A549 (cell line): Measurements from ENCODE around the gene PAFAH2. TPM values are rescaled to one million over a fixed set of nuclear protein-coding genes. Genes with fewer than 3 reads are reported as not detected.

Source experiments
- ATAC-seq, 2 experiments: fragments of 200-7000 bp in 1 of 2; fragments of >200 bp in 1 of 2; cut with Nextera tagmentation in 1 of 2; cut with Tn5 transposase in 1 of 2; 3 replicates each; pipeline versions ENCODE4 v1.8.0 to v1.9.1; 2018 to 2020; ENCODE audit warnings: mild to moderate bottlenecking in 1 of 2, moderate library complexity in 1 of 2
- CTCF ChIA-PET: fragments of 300-600 bp; sonication (Branson Sonifier 250); formaldehyde crosslinking; extraction: SDS; loops from one replicate; lab custom pipeline; 2021; ENCODE audit warnings: antibody characterized with exemption, inconsistent platforms; lab: Yijun Ruan, JAX
- POLR2A ChIA-PET: fragments of 350-600 bp; formaldehyde crosslinking; extraction: SDS; loops from one replicate; lab custom pipeline; 2021; ENCODE audit warnings: antibody characterized with exemption, inconsistent platforms; lab: Yijun Ruan, JAX
- DNase-seq, 2 experiments: peaks; one replicate each; pipeline versions ENCODE4 v3.0.0 to v3.0.0-alpha.2; 2011 to 2016; ENCODE audit warnings: low read depth in 1 of 2, low spot score in 1 of 2
- FAIRE-seq: peaks from 2 replicates; lab custom pipeline; 2011; peaks lifted over from hg19 to GRCh38; lab: Jason Lieb, UNC
- H3K27ac ChIP-seq, 2 experiments: fragments of >200 bp; sonication (Bioruptor Twin); formaldehyde crosslinking; 3 replicates each; pipeline ENCODE4 v1.5.1; 2016 to 2017
- H3K4me1 ChIP-seq: fragments of >200 bp; sonication (Bioruptor Twin); formaldehyde crosslinking; 3 replicates; pipeline ENCODE4 v1.6.1; 2016
- H3K4me2 ChIP-seq: fragments of >200 bp; sonication (Bioruptor Twin); formaldehyde crosslinking; 3 replicates; pipeline ENCODE4 v1.6.1; 2016
- H3K4me3 ChIP-seq: fragments of >200 bp; sonication (Bioruptor Twin); formaldehyde crosslinking; 3 replicates; pipeline ENCODE4 v1.5.1; 2016
- H3K9me3 ChIP-seq: fragments of >200 bp; sonication (Bioruptor Twin); formaldehyde crosslinking; 3 replicates; pipeline ENCODE4 v1.6.1; 2016
- BHLHE40 ChIP-seq: IDR thresholded peaks from 2 replicates; pipeline ENCODE4 v1.6.1; 2012; ENCODE audit warnings: low read depth, low read length, inconsistent platforms
- EP300 ChIP-seq, 2 experiments: fragments of >200 bp; sonication (Bioruptor Twin); formaldehyde crosslinking; IDR thresholded peaks; 2 replicates in 1 of 2; 3 replicates in 1 of 2; pipeline ENCODE4 v1.6.1; 2016 to 2017
- ESRRA ChIP-seq: fragments of 150-350 bp; IDR thresholded peaks from 2 replicates; pipeline ENCODE4 v1.6.1; 2014; ENCODE audit warnings: mild to moderate bottlenecking, low read length, borderline replicate concordance
- FOSB ChIP-seq: fragments of 250-450 bp; sonication (Bioruptor Pico); IDR thresholded peaks from 2 replicates; pipeline ENCODE4 v1.5.0; 2020; ENCODE audit warnings: mild to moderate bottlenecking, moderate library complexity
- HDAC2 ChIP-seq: fragments of 200-600 bp; sonication (generic); IDR thresholded peaks from 2 replicates; pipeline ENCODE4 v1.6.1; 2016
- HOXB13 ChIP-seq: fragments of 250-450 bp; sonication (Bioruptor Pico); IDR thresholded peaks from 2 replicates; pipeline ENCODE4 v1.5.0; 2020; ENCODE audit warnings: low read depth, mild to moderate bottlenecking, moderate library complexity
- HOXB5 ChIP-seq: fragments of 250-450 bp; sonication (Bioruptor Pico); IDR thresholded peaks from 2 replicates; pipeline ENCODE4 v1.5.0; 2020; ENCODE audit warnings: mild to moderate bottlenecking, moderate library complexity
- JUN ChIP-seq, 2 experiments: fragments of >200 bp; sonication (Bioruptor Twin); formaldehyde crosslinking; IDR thresholded peaks; 2 replicates in 1 of 2; 3 replicates in 1 of 2; pipeline ENCODE4 v1.6.1; 2016 to 2017
- KDM5A ChIP-seq: fragments of 200-600 bp; sonication (generic); IDR thresholded peaks from 2 replicates; pipeline ENCODE4 v1.6.1; 2016; ENCODE audit warnings: antibody characterized with exemption, mild to moderate bottlenecking
- MAFK ChIP-seq: fragments of 450-650 bp; IDR thresholded peaks from 2 replicates; pipeline ENCODE4 v1.6.1; 2014; ENCODE audit not compliant: partially characterized antibody
- MAZ ChIP-seq: fragments of 150-350 bp; IDR thresholded peaks from 2 replicates; pipeline ENCODE4 v1.6.1; 2014; ENCODE audit warnings: antibody characterized with exemption, low read depth, low read length, borderline replicate concordance
- MYC ChIP-seq: IDR thresholded peaks from 2 replicates; pipeline ENCODE4 v1.6.1; 2012; ENCODE audit warnings: mild to moderate bottlenecking, inconsistent platforms, low read length, improper control_type of control experiment, borderline replicate concordance
- POLR2AphosphoS2 ChIP-seq: conservative IDR thresholded peaks from 2 replicates; pipeline ENCODE4 v1.6.1; 2012; ENCODE audit warnings: low read length, improper control_type of control experiment, inconsistent platforms
- RAD21 ChIP-seq, 2 experiments: fragments of >200 bp in 1 of 2; sonication (Bioruptor Twin) in 1 of 2; formaldehyde crosslinking in 1 of 2; IDR thresholded peaks in 1 of 2; conservative IDR thresholded peaks in 1 of 2; 2 replicates in 1 of 2; 3 replicates in 1 of 2; pipeline ENCODE4 v1.6.1; 2012 to 2018; ENCODE audit warnings: inconsistent platforms in 1 of 2
- RNF2 ChIP-seq: fragments of 200-600 bp; sonication (generic); IDR thresholded peaks from 2 replicates; pipeline ENCODE4 v1.6.1; 2016; ENCODE audit warnings: low read depth, mild to moderate bottlenecking, antibody characterized with exemption, moderate library complexity, borderline replicate concordance
- ZC3H11A ChIP-seq: fragments of 450-650 bp; IDR thresholded peaks from 2 replicates; pipeline ENCODE4 v1.6.1; 2014; ENCODE audit warnings: antibody characterized with exemption, mild to moderate bottlenecking
- ZFP36 ChIP-seq: fragments of 450-650 bp; IDR thresholded peaks from 2 replicates; pipeline ENCODE4 v1.6.1; 2014; ENCODE audit warnings: borderline replicate concordance; ENCODE audit not compliant: partially characterized antibody
- WGBS: methylation state at CpG from one replicate; pipeline ENCODE4 v1.1.6; 2017; ENCODE audit errors: missing lambda C conversion rate; 5-methylcytosine and 5-hydroxymethylcytosine counted together
- polyA plus RNA-seq, 4 experiments: library from polyadenylated mRNA; depleted of rRNA in 3 of 4; stranded (reverse); fragments of >200 nt; fragmentation: RNase III in 1 of 4; extraction: RNeasy Plus Mini Kit Qiagen cat#74134 plus additional on column Dnase treatment in 1 of 4; gene quantifications; 2 replicates in 3 of 4; 3 replicates in 1 of 4; pipeline ENCODE4 v1.2.3, GENCODE V29; 2011 to 2017
- TF ChIP-seq, protein P1 (sequence below): fragments of >200 bp; sonication (Bioruptor Twin); formaldehyde crosslinking; IDR thresholded peaks from 2 replicates; pipeline ENCODE4 v1.6.1; 2016
- TF ChIP-seq, protein P2 (sequence below): fragments of 450-650 bp; IDR thresholded peaks from 2 replicates; pipeline ENCODE4 v1.6.1; 2014; ENCODE audit warnings: antibody characterized with exemption
- TF ChIP-seq, protein P3 (sequence below): IDR thresholded peaks from 2 replicates; pipeline ENCODE4 v1.6.1; 2012
- TF ChIP-seq, protein P4 (sequence below): fragments of 200-600 bp; sonication (generic); IDR thresholded peaks from 2 replicates; pipeline ENCODE4 v1.6.1; 2016; ENCODE audit warnings: antibody characterized with exemption, mild to moderate bottlenecking, moderate library complexity
- TF ChIP-seq, protein P5 (sequence below): IDR thresholded peaks from 2 replicates; pipeline ENCODE4 v1.6.1; 2012

The PAFAH2 gene
- polyA plus RNA-seq, 2 of the 4 experiments (the other 2 are of a cell fraction), result 6.3 to 13.7 TPM

DNA sequence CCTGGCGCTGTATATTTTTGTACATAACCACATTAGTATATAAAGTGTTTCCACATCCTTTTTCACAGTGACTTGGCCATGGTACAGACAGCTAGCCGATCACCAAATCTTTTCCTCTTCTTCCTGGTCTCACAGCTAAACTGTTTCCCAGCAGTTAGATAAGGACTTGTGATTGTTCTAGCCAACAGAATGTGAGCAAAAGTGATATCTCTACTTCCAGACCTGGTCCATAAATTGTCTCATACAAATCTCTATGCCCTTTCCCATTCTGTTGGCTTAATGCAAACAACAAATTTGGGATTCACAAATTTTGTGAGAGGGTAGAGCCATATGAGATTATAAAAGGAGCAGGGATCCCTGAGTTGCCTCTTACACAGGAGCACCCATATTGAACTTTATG, 19.5 kb downstream of the PAFAH2 start:
- ChIA-PET CTCF (interaction anchor here (0.7 to 3.3 kb wide), 2 partner anchors 9 to 104 kb away, joined by 4 to 8 read pairs; no protein-coding TSS in a partner anchor), POLR2A (no interaction called here)
- no peak overlapping the region for H3K4me2 ChIP-seq
- H3K9me3 ChIP-seq, result no peaks in the 10 kb centered on the region
- H3K4me3 ChIP-seq, result no peak overlapping the region
- ATAC-seq (no peak), DNase-seq (no peak), FAIRE-seq (no peak)
- WGBS, result 93% methylated on average over 2 of the region's 2 CpGs
- H3K27ac ChIP-seq, result no peak overlapping the region
- TF ChIP-seq KDM5A (no peak), POLR2AphosphoS2 (no peak), MAFK (no peak), ZC3H11A (no peak), BHLHE40 (no peak), FOSB (CRISPR knock-in tag) (no peak), HDAC2 (no peak), RAD21 (conservative IDR thresholded peaks at IDR 0.05 in 1 of 2, IDR thresholded peaks at IDR 0.05 in 1 of 2) (no peak)
- TF ChIP-seq, protein P1, sequence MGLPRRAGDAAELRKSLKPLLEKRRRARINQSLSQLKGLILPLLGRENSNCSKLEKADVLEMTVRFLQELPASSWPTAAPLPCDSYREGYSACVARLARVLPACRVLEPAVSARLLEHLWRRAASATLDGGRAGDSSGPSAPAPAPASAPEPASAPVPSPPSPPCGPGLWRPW, result no peak
- TF ChIP-seq, protein P2, sequence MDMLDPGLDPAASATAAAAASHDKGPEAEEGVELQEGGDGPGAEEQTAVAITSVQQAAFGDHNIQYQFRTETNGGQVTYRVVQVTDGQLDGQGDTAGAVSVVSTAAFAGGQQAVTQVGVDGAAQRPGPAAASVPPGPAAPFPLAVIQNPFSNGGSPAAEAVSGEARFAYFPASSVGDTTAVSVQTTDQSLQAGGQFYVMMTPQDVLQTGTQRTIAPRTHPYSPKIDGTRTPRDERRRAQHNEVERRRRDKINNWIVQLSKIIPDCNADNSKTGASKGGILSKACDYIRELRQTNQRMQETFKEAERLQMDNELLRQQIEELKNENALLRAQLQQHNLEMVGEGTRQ, result no peak
- TF ChIP-seq, protein P3, sequence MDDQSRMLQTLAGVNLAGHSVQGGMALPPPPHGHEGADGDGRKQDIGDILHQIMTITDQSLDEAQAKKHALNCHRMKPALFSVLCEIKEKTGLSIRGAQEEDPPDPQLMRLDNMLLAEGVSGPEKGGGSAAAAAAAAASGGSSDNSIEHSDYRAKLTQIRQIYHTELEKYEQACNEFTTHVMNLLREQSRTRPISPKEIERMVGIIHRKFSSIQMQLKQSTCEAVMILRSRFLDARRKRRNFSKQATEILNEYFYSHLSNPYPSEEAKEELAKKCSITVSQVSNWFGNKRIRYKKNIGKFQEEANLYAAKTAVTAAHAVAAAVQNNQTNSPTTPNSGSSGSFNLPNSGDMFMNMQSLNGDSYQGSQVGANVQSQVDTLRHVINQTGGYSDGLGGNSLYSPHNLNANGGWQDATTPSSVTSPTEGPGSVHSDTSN, result no peak
- TF ChIP-seq, all 56 proteins: peak for 0
- no peaks in the 10 kb centered on the region for H3K4me1 ChIP-seq

DNA sequence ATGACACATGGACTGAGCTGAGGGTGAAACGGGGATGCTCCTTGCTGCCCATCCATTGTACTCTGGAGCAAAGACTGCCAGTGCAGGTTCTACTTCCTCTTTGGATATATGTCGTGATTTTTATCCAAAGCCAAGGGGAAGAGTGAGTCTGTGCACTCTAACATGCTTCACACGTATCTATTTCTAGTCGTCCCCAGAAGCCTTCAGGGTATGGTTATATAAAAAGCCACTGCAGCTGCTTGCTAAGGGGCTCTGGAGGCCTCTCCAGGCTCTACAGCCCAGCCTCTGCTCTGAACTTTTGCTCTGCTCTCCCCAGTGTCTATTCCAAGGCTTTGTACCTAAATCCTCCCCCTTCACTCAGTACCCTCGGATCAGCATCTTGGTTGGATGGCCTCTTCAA, 20.1 kb downstream of the PAFAH2 start:
- no peak for DNase-seq
- FAIRE-seq, result no peak
- WGBS, result 94% methylated on average over 5 of the region's 5 CpGs
- Histone ChIP-seq H3K27ac (no peak overlapping the region), H3K4me3 (no peak overlapping the region), H3K4me1 (no peaks in the 10 kb centered on the region), H3K4me2 (no peak overlapping the region), H3K9me3 (no peaks in the 10 kb centered on the region)
- POLR2A ChIA-PET, result no interaction called here
- ATAC-seq, result no peak
- TF ChIP-seq ESRRA (no peak), JUN (IDR thresholded peaks at IDR 0.05) (no peak), ZFP36 (no peak), HOXB13 (no peak), MYC (no peak), RNF2 (no peak), EP300 (IDR thresholded peaks at IDR 0.05) (no peak), KDM5A (no peak), ZC3H11A (no peak), MAFK (no peak), MAZ (no peak), HOXB5 (CRISPR knock-in tag) (no peak)
- TF ChIP-seq, protein P4, sequence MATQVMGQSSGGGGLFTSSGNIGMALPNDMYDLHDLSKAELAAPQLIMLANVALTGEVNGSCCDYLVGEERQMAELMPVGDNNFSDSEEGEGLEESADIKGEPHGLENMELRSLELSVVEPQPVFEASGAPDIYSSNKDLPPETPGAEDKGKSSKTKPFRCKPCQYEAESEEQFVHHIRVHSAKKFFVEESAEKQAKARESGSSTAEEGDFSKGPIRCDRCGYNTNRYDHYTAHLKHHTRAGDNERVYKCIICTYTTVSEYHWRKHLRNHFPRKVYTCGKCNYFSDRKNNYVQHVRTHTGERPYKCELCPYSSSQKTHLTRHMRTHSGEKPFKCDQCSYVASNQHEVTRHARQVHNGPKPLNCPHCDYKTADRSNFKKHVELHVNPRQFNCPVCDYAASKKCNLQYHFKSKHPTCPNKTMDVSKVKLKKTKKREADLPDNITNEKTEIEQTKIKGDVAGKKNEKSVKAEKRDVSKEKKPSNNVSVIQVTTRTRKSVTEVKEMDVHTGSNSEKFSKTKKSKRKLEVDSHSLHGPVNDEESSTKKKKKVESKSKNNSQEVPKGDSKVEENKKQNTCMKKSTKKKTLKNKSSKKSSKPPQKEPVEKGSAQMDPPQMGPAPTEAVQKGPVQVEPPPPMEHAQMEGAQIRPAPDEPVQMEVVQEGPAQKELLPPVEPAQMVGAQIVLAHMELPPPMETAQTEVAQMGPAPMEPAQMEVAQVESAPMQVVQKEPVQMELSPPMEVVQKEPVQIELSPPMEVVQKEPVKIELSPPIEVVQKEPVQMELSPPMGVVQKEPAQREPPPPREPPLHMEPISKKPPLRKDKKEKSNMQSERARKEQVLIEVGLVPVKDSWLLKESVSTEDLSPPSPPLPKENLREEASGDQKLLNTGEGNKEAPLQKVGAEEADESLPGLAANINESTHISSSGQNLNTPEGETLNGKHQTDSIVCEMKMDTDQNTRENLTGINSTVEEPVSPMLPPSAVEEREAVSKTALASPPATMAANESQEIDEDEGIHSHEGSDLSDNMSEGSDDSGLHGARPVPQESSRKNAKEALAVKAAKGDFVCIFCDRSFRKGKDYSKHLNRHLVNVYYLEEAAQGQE, result no peak
- TF ChIP-seq, protein P1, result no peak
- TF ChIP-seq, protein P2, result no peak
- TF ChIP-seq, protein P5, sequence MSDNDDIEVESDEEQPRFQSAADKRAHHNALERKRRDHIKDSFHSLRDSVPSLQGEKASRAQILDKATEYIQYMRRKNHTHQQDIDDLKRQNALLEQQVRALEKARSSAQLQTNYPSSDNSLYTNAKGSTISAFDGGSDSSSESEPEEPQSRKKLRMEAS, result no peak
- CTCF ChIA-PET, result interaction anchor here (1.4 to 3.3 kb wide), 2 partner anchors 10 to 56 kb away, joined by 4 to 8 read pairs; no protein-coding TSS in a partner anchor
